K562 (cell line): ENCODE data around the gene NEDD8. TPM values are rescaled to one million over a fixed set of nuclear protein-coding genes. Genes with fewer than 3 reads are reported as not detected.
A peak's percentile ranks its signal among the peaks of the same experiment; 100 is the strongest.

Source experiments
- ATF7 ChIP-seq: fragments of 450-650 bp; IDR thresholded peaks from 2 replicates; pipeline ENCODE4 v1.7.1; 2014; ENCODE audit warnings: mild to moderate bottlenecking, moderate library complexity
- BMI1 ChIP-seq: fragments of 150-350 bp; IDR thresholded peaks from 2 replicates; pipeline ENCODE4 v1.6.1; 2014; ENCODE audit warnings: low read length
- EP300 ChIP-seq: IDR thresholded peaks from 2 replicates; pipeline ENCODE4 v1.6.1; 2012; ENCODE audit warnings: low read length, improper control_type of control experiment
- ESRRB ChIP-seq: fragments of 250-450 bp; sonication (Bioruptor Pico); IDR thresholded peaks from 2 replicates; pipeline ENCODE4 v1.5.0; 2020; ENCODE audit warnings: mild to moderate bottlenecking, moderate library complexity, borderline replicate concordance
- ETS1 ChIP-seq: conservative IDR thresholded peaks from 2 replicates; pipeline ENCODE4 v1.6.1; 2011; ENCODE audit warnings: low read depth, mild to moderate bottlenecking, low read length; ENCODE audit not compliant: control insufficient read depth
- EWSR1 ChIP-seq: fragments of 450-650 bp; IDR thresholded peaks from 2 replicates; pipeline ENCODE4 v1.6.1; 2018; ENCODE audit warnings: borderline replicate concordance, mild to moderate bottlenecking, low read depth, moderate library complexity; ENCODE audit not compliant: partially characterized antibody
- MBD1 ChIP-seq: fragments of 250-450 bp; sonication (Bioruptor Pico); IDR thresholded peaks from 2 replicates; pipeline ENCODE4 v1.8.0; 2022; ENCODE audit warnings: inconsistent platforms
- MLLT1 ChIP-seq, 2 experiments: fragments of 450-650 bp; IDR thresholded peaks; 2 replicates each; pipeline ENCODE4 v1.6.1; 2016
- NEUROD1 ChIP-seq: fragments of 150-350 bp; IDR thresholded peaks from 2 replicates; pipeline ENCODE4 v1.6.1; 2014; ENCODE audit warnings: borderline replicate concordance, low read length, low read depth; ENCODE audit not compliant: partially characterized antibody
- NFATC3 ChIP-seq: fragments of 450-650 bp; IDR thresholded peaks from 2 replicates; pipeline ENCODE4 v1.6.1; 2017; ENCODE audit warnings: mild to moderate bottlenecking
- PHF20 ChIP-seq: fragments of 450-650 bp; IDR thresholded peaks from 2 replicates; pipeline ENCODE4 v1.6.1; 2018; ENCODE audit not compliant: partially characterized antibody
- ZNF57 ChIP-seq: fragments of 450-650 bp; formaldehyde crosslinking; IDR thresholded peaks from 2 replicates; pipeline ENCODE4 v1.4.0; 2020; ENCODE audit warnings: mild to moderate bottlenecking, moderate library complexity
- polyA plus RNA-seq, 8 experiments: library from polyadenylated mRNA; depleted of rRNA in 4 of 8; stranded (reverse) in 5 of 8; unstranded in 3 of 8; fragments of >200 nt; fragmentation: Nextera tagmentation in 2 of 8; fragmentation: Illumina TruSeq in 1 of 8; extraction: Ambion mirVana in 2 of 8; extraction: Trizol in 1 of 8; gene quantifications; 2 replicates each; pipeline versions ENCODE4 v1.2.1 to v1.2.3, GENCODE V29; 2011 to 2014; ENCODE audit warnings: inconsistent platforms in 1 of 8, missing spikeins in 1 of 8
- total RNA-seq, 7 experiments: library from RNA; depleted of rRNA in 6 of 7; stranded (reverse); fragments of >200 nt in 6 of 7; fragmentation: Illumina TruSeq in 2 of 7; extraction: Trizol in 2 of 7; gene quantifications; 2 replicates each; pipeline versions ENCODE4 v1.2.1 to v1.2.3, GENCODE V29; 2011 to 2021; ENCODE audit warnings: low replicate concordance in 1 of 7
- TF ChIP-seq, protein P1 (sequence below): sonication (generic); formaldehyde crosslinking; IDR thresholded peaks from 2 replicates; pipeline ENCODE4 v1.8.0; 2022; ENCODE audit warnings: mild to moderate bottlenecking, missing genetic modification reagents
- TF ChIP-seq, protein P2 (sequence below): fragments of 200-800 bp; sonication (Bioruptor generic); IDR thresholded peaks from 2 replicates; pipeline ENCODE4 v1.6.1; 2017; ENCODE audit warnings: missing genetic modification characterization, missing compliant biosample characterization

NEDD8 gene
- total and polyA plus RNA-seq, 9 of the 15 experiments (the other 6 are each of a cell fraction or from before 2014, with no cell fraction given): 142 to 691 (median 260) TPM

DNA sequence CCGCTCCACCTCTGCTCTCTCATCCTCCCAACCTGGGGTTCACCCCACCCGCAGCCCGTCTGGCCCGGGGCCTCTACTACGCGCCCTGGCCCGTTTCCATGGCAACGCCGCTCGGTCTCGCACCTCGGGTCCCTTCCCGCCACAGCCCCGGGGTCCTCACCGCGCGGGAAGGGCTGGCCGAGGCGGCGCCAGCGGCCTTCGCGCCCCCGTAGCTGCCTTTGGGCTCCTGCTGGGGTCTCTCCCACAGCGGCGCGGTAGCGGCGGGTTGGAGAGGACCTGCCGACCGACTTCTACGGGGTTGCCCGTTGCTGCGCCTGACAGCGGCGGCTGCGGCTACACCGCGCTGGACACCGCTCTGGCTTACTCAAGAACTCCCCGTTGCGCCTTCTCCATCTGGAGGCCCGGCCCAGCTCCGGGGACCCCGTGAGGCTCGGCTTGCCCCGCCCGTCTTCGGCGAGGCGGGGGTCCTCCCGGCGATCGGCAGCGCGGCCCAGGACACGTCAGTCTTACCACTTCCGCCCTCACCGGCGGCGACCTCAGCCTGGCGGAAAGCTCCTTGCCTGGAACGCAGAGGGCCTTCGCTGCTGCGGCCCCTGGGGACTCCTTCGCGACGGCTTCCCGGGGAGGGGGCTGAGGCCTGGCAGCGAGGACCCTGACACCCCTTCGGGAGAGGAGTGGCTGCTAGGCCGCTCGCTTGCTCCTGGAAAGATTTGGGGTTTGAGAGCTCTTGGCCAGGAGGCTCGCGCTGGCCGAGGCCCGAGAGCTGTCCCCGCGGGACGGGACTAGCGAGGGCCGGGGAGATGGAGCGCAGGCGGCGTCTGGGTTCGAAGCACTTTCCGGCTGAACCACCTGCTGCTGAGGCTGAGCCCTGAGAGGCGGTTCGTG is 36.7 kb downstream of the NEDD8 start, which contains the start of gene TM9SF1 (continued):
- TF ChIP-seq MBD1 (CRISPR knock-in tag) (no peak), PHF20 (peak; percentile 55), NFATC3 (no peak), ESRRB (CRISPR knock-in tag) (no peak), NEUROD1 (peak; percentile 6), ATF7 (peak; percentile 90), BMI1 (peak; percentile 54; the same call in 1 of the 2 replicates), EWSR1 (no peak), ETS1 (peak; percentile 28; the same call in 1 of the 2 replicates), MLLT1 (IDR thresholded peaks at IDR 0.05) (0 out of 4 replicates have a peak, but pooled peaks of 1 of the 2 experiments have one; percentile 14), EP300 (no peak), ZNF57 (0 out of 2 replicates have a peak, but pooled peaks have one; percentile 24)
- TF ChIP-seq, protein P1, sequence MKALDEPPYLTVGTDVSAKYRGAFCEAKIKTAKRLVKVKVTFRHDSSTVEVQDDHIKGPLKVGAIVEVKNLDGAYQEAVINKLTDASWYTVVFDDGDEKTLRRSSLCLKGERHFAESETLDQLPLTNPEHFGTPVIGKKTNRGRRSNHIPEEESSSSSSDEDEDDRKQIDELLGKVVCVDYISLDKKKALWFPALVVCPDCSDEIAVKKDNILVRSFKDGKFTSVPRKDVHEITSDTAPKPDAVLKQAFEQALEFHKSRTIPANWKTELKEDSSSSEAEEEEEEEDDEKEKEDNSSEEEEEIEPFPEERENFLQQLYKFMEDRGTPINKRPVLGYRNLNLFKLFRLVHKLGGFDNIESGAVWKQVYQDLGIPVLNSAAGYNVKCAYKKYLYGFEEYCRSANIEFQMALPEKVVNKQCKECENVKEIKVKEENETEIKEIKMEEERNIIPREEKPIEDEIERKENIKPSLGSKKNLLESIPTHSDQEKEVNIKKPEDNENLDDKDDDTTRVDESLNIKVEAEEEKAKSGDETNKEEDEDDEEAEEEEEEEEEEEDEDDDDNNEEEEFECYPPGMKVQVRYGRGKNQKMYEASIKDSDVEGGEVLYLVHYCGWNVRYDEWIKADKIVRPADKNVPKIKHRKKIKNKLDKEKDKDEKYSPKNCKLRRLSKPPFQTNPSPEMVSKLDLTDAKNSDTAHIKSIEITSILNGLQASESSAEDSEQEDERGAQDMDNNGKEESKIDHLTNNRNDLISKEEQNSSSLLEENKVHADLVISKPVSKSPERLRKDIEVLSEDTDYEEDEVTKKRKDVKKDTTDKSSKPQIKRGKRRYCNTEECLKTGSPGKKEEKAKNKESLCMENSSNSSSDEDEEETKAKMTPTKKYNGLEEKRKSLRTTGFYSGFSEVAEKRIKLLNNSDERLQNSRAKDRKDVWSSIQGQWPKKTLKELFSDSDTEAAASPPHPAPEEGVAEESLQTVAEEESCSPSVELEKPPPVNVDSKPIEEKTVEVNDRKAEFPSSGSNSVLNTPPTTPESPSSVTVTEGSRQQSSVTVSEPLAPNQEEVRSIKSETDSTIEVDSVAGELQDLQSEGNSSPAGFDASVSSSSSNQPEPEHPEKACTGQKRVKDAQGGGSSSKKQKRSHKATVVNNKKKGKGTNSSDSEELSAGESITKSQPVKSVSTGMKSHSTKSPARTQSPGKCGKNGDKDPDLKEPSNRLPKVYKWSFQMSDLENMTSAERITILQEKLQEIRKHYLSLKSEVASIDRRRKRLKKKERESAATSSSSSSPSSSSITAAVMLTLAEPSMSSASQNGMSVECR (CRISPR knock-in tag): peak; percentile 81; the same call in 1 of the 2 replicates
- TF ChIP-seq, protein P2, sequence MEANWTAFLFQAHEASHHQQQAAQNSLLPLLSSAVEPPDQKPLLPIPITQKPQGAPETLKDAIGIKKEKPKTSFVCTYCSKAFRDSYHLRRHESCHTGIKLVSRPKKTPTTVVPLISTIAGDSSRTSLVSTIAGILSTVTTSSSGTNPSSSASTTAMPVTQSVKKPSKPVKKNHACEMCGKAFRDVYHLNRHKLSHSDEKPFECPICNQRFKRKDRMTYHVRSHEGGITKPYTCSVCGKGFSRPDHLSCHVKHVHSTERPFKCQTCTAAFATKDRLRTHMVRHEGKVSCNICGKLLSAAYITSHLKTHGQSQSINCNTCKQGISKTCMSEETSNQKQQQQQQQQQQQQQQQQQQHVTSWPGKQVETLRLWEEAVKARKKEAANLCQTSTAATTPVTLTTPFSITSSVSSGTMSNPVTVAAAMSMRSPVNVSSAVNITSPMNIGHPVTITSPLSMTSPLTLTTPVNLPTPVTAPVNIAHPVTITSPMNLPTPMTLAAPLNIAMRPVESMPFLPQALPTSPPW (CRISPR knock-in tag): peak; percentile 61
